Tibial nerve (tissue), 4 donors: Measurements from ENCODE around the gene ADAMTS3.

Experiments used
- EP300 ChIP-seq, 2 donors: sonication (generic); formaldehyde crosslinking; IDR thresholded peaks; one replicate each; pipeline ENCODE4 v1.6.1; 2017; ENCODE audit warnings: antibody characterized with exemption in 2 of 2, mild to moderate bottlenecking in 1 of 2
- POLR2A ChIP-seq, 2 donors: fragments of 450-650 bp; IDR thresholded peaks; one replicate each; pipeline ENCODE4 v1.6.1; 2017; ENCODE audit warnings: antibody characterized with exemption in 2 of 2, mild to moderate bottlenecking in 2 of 2, moderate library complexity in 2 of 2
- TF ChIP-seq, protein P1 (sequence below), 5 experiments: fragments of 200-600 bp in 3 of 5; fragments of 450-650 bp in 2 of 5; sonication (generic) in 3 of 5; IDR thresholded peaks; one replicate each; pipeline ENCODE4 v1.5.1; 2016 to 2019; ENCODE audit warnings: antibody characterized with exemption in 5 of 5, mild to moderate bottlenecking in 3 of 5, moderate library complexity in 2 of 5

- TF ChIP-seq, protein P1, sequence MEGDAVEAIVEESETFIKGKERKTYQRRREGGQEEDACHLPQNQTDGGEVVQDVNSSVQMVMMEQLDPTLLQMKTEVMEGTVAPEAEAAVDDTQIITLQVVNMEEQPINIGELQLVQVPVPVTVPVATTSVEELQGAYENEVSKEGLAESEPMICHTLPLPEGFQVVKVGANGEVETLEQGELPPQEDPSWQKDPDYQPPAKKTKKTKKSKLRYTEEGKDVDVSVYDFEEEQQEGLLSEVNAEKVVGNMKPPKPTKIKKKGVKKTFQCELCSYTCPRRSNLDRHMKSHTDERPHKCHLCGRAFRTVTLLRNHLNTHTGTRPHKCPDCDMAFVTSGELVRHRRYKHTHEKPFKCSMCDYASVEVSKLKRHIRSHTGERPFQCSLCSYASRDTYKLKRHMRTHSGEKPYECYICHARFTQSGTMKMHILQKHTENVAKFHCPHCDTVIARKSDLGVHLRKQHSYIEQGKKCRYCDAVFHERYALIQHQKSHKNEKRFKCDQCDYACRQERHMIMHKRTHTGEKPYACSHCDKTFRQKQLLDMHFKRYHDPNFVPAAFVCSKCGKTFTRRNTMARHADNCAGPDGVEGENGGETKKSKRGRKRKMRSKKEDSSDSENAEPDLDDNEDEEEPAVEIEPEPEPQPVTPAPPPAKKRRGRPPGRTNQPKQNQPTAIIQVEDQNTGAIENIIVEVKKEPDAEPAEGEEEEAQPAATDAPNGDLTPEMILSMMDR (IDR thresholded peaks at IDR 0.05): no peak
- TF ChIP-seq EP300 (IDR thresholded peaks at IDR 0.05): no peak
- no peak for TF ChIP-seq POLR2A (IDR thresholded peaks at IDR 0.05)
These were observed 37.7 kb upstream of the ADAMTS3 start for GRCh38 chr4:72606751-72607150.
